K562 (cell line): ENCODE data around the gene SMAP2. TPM values are rescaled to one million over a fixed set of nuclear protein-coding genes. Genes with fewer than 3 reads are reported as not detected.

Source experiments
- ATAC-seq: fragments of 200-7000 bp; cut with Tn5 transposase; 3 replicates; pipeline ENCODE4 v1.9.1; 2020; ENCODE audit warnings: moderate library complexity
- BruUV-seq: library from RNA; stranded (reverse); fragments of 400-500 nt; replicated peaks from 2 replicates; lab custom pipeline; 2021; lab: Mats Ljungman, UMichigan
- CTCF ChIA-PET: fragments of 300-600 bp; formaldehyde crosslinking; extraction: SDS; loops from one replicate; lab custom pipeline; 2021; ENCODE audit warnings: low intra/inter-chr PET ratio; lab: Yijun Ruan, JAX
- POLR2A ChIA-PET: fragments of 300-600, 350-650 bp; sonication (Branson Sonifier 250); formaldehyde crosslinking; extraction: SDS; loops from one replicate; lab custom pipeline; 2021; ENCODE audit warnings: antibody characterized with exemption, inconsistent platforms; lab: Yijun Ruan, JAX
- DNase-seq, 4 experiments: peaks; one replicate each; pipeline versions ENCODE4 v3.0.0 to v3.0.0-alpha.2; 2011 to 2018; ENCODE audit warnings: low spot score in 3 of 4, mixed read lengths in 3 of 4; ENCODE audit errors: extremely low read depth in 1 of 4
- FAIRE-seq: peaks from 2 replicates; lab custom pipeline; 2011; peaks lifted over from hg19 to GRCh38; lab: Jason Lieb, UNC
- H2AFZ ChIP-seq: 2 replicates; pipeline ENCODE4 v1.6.0; 2011; ENCODE audit warnings: low read depth, low read length, control low read depth, inconsistent platforms
- H3K27ac ChIP-seq: fragments of 200-600 bp; 3 replicates; pipeline ENCODE4 v1.8.0; 2011; ENCODE audit warnings: low read depth, mild to moderate bottlenecking, control low read depth, inconsistent platforms, low read length, moderate library complexity, mixed read lengths; ENCODE audit errors: extremely low read depth
- H3K27me3 ChIP-seq, 2 experiments: fragments of 300-600 bp in 1 of 2; 2 replicates in 1 of 2; 3 replicates in 1 of 2; pipeline versions ENCODE4 v1.6.0 to v1.8.0; 2011; ENCODE audit warnings: inconsistent platforms in 2 of 2, low read length in 2 of 2, mild to moderate bottlenecking in 1 of 2, mixed read lengths in 1 of 2, moderate library complexity in 1 of 2; ENCODE audit not compliant: control insufficient read depth in 2 of 2, insufficient read depth in 2 of 2
- H3K36me3 ChIP-seq: fragments of 300-600 bp; 3 replicates; pipeline ENCODE4 v1.8.0; 2011; ENCODE audit warnings: mild to moderate bottlenecking, low read length, inconsistent platforms; ENCODE audit not compliant: control insufficient read depth, insufficient read depth
- H3K4me1 ChIP-seq, 2 experiments: fragments of 200-600 bp in 1 of 2; replicated peaks in 1 of 2; 2 replicates in 1 of 2; 3 replicates in 1 of 2; pipeline versions ENCODE4 v1.5.1 to v1.8.0; 2011; ENCODE audit warnings: inconsistent platforms in 2 of 2, low read length in 2 of 2, mild to moderate bottlenecking in 1 of 2, mixed read lengths in 1 of 2, moderate library complexity in 1 of 2; ENCODE audit not compliant: control insufficient read depth in 2 of 2, insufficient read depth in 2 of 2
- H3K4me2 ChIP-seq: 2 replicates; pipeline ENCODE4 v1.6.1; 2011; ENCODE audit warnings: low read length, control low read depth, inconsistent platforms, mixed read lengths; ENCODE audit not compliant: insufficient read depth
- H3K4me3 ChIP-seq: fragments of 200-600 bp; sonication (generic), shearing (Covaris generic); 2 replicates; pipeline ENCODE4 v1.5.1; 2016; ENCODE audit warnings: control low read depth, inconsistent platforms
- H3K79me2 ChIP-seq: fragments of 200-600 bp; 3 replicates; pipeline ENCODE4 v1.8.0; 2011; ENCODE audit warnings: low read length, inconsistent platforms; ENCODE audit not compliant: control insufficient read depth, insufficient read depth
- H3K9ac ChIP-seq, 2 experiments: 2 replicates each; pipeline versions ENCODE4 v1.6.0 to v1.6.1; 2011; ENCODE audit warnings: low read depth in 2 of 2, low read length in 2 of 2, control low read depth in 1 of 2, inconsistent platforms in 1 of 2, mild to moderate bottlenecking in 1 of 2, mixed read lengths in 1 of 2; ENCODE audit not compliant: insufficient read depth in 1 of 2
- H3K9me1 ChIP-seq: one replicate; pipeline ENCODE4 v1.6.0; 2011; ENCODE audit warnings: inconsistent platforms, mild to moderate bottlenecking, low read length, moderate library complexity; ENCODE audit not compliant: control insufficient read depth, insufficient read depth
- H3K9me3 ChIP-seq: replicated peaks from 2 replicates; pipeline ENCODE4 v1.5.1; 2011; ENCODE audit warnings: low read depth, low read length, inconsistent platforms; ENCODE audit not compliant: control insufficient read depth, insufficient read depth
- H4K20me1 ChIP-seq: replicated peaks from 2 replicates; pipeline ENCODE4 v1.6.1; 2011; ENCODE audit warnings: low read length, inconsistent platforms, mixed read lengths; ENCODE audit not compliant: control insufficient read depth, insufficient read depth
- BHLHE40 ChIP-seq: IDR thresholded peaks from 2 replicates; pipeline ENCODE4 v1.6.1; 2011; ENCODE audit warnings: low read length, improper control_type of control experiment
- HMGN3 ChIP-seq: IDR thresholded peaks from 2 replicates; pipeline ENCODE4 v1.6.1; 2011; ENCODE audit warnings: borderline replicate concordance, low read depth, mild to moderate bottlenecking, mixed read lengths, low read length; ENCODE audit not compliant: insufficient read length; ENCODE audit errors: extremely low read depth
- POLR2B ChIP-seq: fragments of 450-650 bp; IDR thresholded peaks from 2 replicates; pipeline ENCODE4 v1.6.1; 2018; ENCODE audit warnings: low read depth; ENCODE audit not compliant: partially characterized antibody
- PRMT5 ChIP-seq: sonication (generic); formaldehyde crosslinking; IDR thresholded peaks from 2 replicates; pipeline ENCODE4 v1.5.0; 2020; ENCODE audit warnings: missing genetic modification reagents
- SMAD4 ChIP-seq: fragments of 250-450 bp; sonication (Bioruptor Pico); conservative IDR thresholded peaks from 2 replicates; pipeline ENCODE4 v1.8.0; 2021; ENCODE audit warnings: inconsistent platforms, mild to moderate bottlenecking, moderate library complexity
- ZNF3 ChIP-seq: fragments of 250-450 bp; sonication (Bioruptor Pico); IDR thresholded peaks from 2 replicates; pipeline ENCODE4 v1.5.0; 2021; ENCODE audit warnings: mild to moderate bottlenecking, moderate library complexity
- ZNF696 ChIP-seq: fragments of 250-450 bp; sonication (Bioruptor Pico); conservative IDR thresholded peaks from 2 replicates; pipeline ENCODE4 v1.4.0; 2020; ENCODE audit warnings: mild to moderate bottlenecking, moderate library complexity
- ZNF766 ChIP-seq: fragments of 200-800 bp; sonication (Bioruptor generic); conservative IDR thresholded peaks from 2 replicates; pipeline ENCODE4 v1.6.1; 2016; ENCODE audit warnings: missing genetic modification characterization, missing compliant biosample characterization
- WGBS: fragments of 100-300 bp; shearing (Covaris generic); methylation state at CpG from one replicate; pipeline ENCODE4 v1.1.6; 2016; ENCODE audit warnings: low coverage, mixed read lengths; ENCODE audit not compliant: insufficient coverage; ENCODE audit errors: missing lambda C conversion rate; 5-methylcytosine and 5-hydroxymethylcytosine counted together
- in situ Hi-C: fragments of 300-500 bp; cut with MboI; formaldehyde crosslinking; loops from 4 replicates; pipeline ENCODE4 v1.15.0; 2018; ENCODE audit warnings: inconsistent platforms, mixed read lengths
- intact Hi-C: fragments of 100-400 bp; cut with micrococcal nuclease; formaldehyde crosslinking; loops from 2 replicates; pipeline ENCODE4 v1.14.2; 2022
- polyA plus RNA-seq, 8 experiments: library from polyadenylated mRNA; depleted of rRNA in 4 of 8; stranded (reverse) in 5 of 8; unstranded in 3 of 8; fragments of >200 nt; fragmentation: Nextera tagmentation in 2 of 8; fragmentation: Illumina TruSeq in 1 of 8; extraction: Ambion mirVana in 2 of 8; extraction: Trizol in 1 of 8; gene quantifications; 2 replicates each; pipeline versions ENCODE4 v1.2.1 to v1.2.3, GENCODE V29; 2011 to 2014; ENCODE audit warnings: inconsistent platforms in 1 of 8, missing spikeins in 1 of 8
- total RNA-seq, 7 experiments: library from RNA; depleted of rRNA in 6 of 7; stranded (reverse); fragments of >200 nt in 6 of 7; fragmentation: Illumina TruSeq in 2 of 7; extraction: Trizol in 2 of 7; gene quantifications; 2 replicates each; pipeline versions ENCODE4 v1.2.1 to v1.2.3, GENCODE V29; 2011 to 2021; ENCODE audit warnings: low replicate concordance in 1 of 7
- TF ChIP-seq, protein P1 (sequence below): fragments of 250-450 bp; sonication (Bioruptor Pico); IDR thresholded peaks from 2 replicates; pipeline ENCODE4 v1.8.0; 2022; ENCODE audit warnings: moderate library complexity, mild to moderate bottlenecking, inconsistent platforms

SMAP2 gene
- total and polyA plus RNA-seq, 9 of the 15 experiments (the other 6 are each of a cell fraction or from before 2014, with no cell fraction given), result 38.7 to 212 (median 94.1) TPM

DNA sequence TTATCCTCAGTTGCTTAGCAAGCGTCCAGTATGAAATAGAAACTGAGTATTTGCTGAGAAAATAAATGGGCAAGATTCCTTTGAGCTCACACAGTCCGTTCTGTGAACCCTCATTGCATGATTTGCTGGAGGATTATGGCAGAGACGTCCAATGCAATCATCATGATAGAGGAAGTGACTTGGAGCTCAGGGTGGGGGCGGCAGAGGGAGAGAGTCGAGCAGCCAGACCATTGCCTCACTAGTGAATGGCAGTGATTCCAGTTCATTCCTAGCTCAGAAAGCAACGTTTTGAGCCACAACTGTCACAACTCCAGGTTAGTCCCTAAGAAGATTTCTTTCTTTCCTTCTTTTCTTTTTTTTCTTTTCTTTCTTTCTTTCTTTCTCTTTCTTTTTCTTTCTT is 28.9 kb upstream of the SMAP2 start (continued):
- TF ChIP-seq, protein P1, sequence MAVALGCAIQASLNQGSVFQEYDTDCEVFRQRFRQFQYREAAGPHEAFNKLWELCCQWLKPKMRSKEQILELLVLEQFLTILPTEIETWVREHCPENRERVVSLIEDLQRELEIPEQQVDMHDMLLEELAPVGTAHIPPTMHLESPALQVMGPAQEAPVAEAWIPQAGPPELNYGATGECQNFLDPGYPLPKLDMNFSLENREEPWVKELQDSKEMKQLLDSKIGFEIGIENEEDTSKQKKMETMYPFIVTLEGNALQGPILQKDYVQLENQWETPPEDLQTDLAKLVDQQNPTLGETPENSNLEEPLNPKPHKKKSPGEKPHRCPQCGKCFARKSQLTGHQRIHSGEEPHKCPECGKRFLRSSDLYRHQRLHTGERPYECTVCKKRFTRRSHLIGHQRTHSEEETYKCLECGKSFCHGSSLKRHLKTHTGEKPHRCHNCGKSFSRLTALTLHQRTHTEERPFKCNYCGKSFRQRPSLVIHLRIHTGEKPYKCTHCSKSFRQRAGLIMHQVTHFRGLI (CRISPR knock-in tag), result no peak
- no peak for TF ChIP-seq ZNF3

DNA sequence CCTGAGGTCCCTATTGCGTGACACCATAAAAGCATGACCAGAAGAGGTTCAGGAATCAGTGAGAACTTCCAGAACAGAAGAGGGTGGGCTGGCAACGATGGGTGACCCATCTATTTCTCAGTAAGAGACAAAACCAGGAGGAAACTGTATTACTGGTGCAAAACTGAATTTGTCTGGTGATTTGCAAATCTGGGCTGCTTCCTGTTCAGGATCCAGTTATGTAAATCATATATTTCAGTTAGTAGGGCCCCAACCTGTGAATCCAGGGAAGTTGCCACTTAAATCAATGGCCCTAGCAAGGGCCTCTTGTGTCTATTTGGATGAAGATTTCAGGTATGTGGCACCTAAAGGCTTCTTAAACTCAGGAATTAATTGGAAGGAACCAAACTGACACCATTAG is 23.1 kb upstream of the SMAP2 start:
- WGBS, result 50% methylated on average over 2 of the region's 2 CpGs
- intact Hi-C loops, result no loop called here
- TF ChIP-seq ZNF766 (no peak), BHLHE40 (no peak), ZNF696 (CRISPR knock-in tag) (no peak), HMGN3 (no peak), POLR2B (no peak), SMAD4 (no peak), PRMT5 (CRISPR knock-in tag) (no peak)
- TF ChIP-seq, all 486 proteins: peak for 0
- ChIA-PET POLR2A (no interaction called here), CTCF (no interaction called here)
- Histone ChIP-seq H3K4me2 (no peak overlapping the region), H3K36me3 (no peaks in the 10 kb centered on the region), H3K27ac (no peak overlapping the region), H3K4me3 (no peak overlapping the region), H3K9me1 (no peaks in the 10 kb centered on the region), H4K20me1 (no peaks in the 10 kb centered on the region), H2AFZ (no peak overlapping the region), H3K27me3 (no peaks in the 10 kb centered on the region), H3K79me2 (no peaks in the 10 kb centered on the region), H3K9ac (no peak overlapping the region), H3K9me3 (no peaks in the 10 kb centered on the region), H3K4me1 (no peaks in the 10 kb centered on the region; a peak in 1 of 5 replicates)
- no TSS peak for BruUV-seq
- ATAC-seq (no peak), DNase-seq (no peak), FAIRE-seq (no peak)
- in situ Hi-C loops, result no loop called here
